Cerebellar nuclear complex (tissue), 1 donor: Measurements from ENCODE around the gene CDC73.
"Not testable (repeated sequence)": the region's sequence is repeated elsewhere in the genome, so short reads cannot be mapped to it uniquely, and the experiment has no call there.

ENCODE experiments used
- DNase-seq, 2 experiments: peaks; one replicate each; lab custom pipeline; 2025; lab: John Stamatoyannopoulos, UW

The CDC73 gene

GRCh38 chr1:193114485-193115095 is 7.2 kb upstream of the CDC73 start:
- no peak for DNase-seq

GRCh38 chr1:193115629-193116227 is 6.1 kb upstream of the CDC73 start:
- no peak for DNase-seq

- DNase-seq, result not testable (repeated sequence)
Measured at GRCh38 chr1:193117167-193117566, 4.7 kb upstream of the CDC73 start.

- DNase-seq, result no peak
Measured at GRCh38 chr1:193118194-193118593, 3.6 kb upstream of the CDC73 start.

GRCh38 chr1:193118803-193119730 is 2.8 kb upstream of the CDC73 start:
- no peak for DNase-seq

- no peak for DNase-seq
Measured at GRCh38 chr1:193120604-193121166, 1.1 kb upstream of the CDC73 start.

- DNase-seq, result no peak
Measured at GRCh38 chr1:193123751-193124150, 1.9 kb downstream of the CDC73 start.

GRCh38 chr1:193125369-193125768 is 3.5 kb downstream of the CDC73 start:
- no peak for DNase-seq

- DNase-seq, result no peak
Measured at GRCh38 chr1:193131266-193131860, 9.5 kb downstream of the CDC73 start.

- DNase-seq, result no peak
Measured at GRCh38 chr1:193140254-193140653, 18.4 kb downstream of the CDC73 start.

- no peak for DNase-seq
Measured at GRCh38 chr1:193141804-193142203, 20.0 kb downstream of the CDC73 start.

- DNase-seq, result no peak
Measured at GRCh38 chr1:193142409-193142808, 20.6 kb downstream of the CDC73 start.

- no peak for DNase-seq
Measured at GRCh38 chr1:193143285-193143684, 21.5 kb downstream of the CDC73 start.

GRCh38 chr1:193144361-193144938 is 22.6 kb downstream of the CDC73 start:
- DNase-seq, result no peak

- DNase-seq, result no peak
Measured at GRCh38 chr1:193144999-193145398, 23.2 kb downstream of the CDC73 start.

- DNase-seq, result no peak
Measured at GRCh38 chr1:193156117-193156821, 34.4 kb downstream of the CDC73 start.

- DNase-seq, result no peak
Measured at GRCh38 chr1:193156822-193157142, 35.0 kb downstream of the CDC73 start.

- no peak for DNase-seq
Measured at GRCh38 chr1:193157360-193157759, 35.5 kb downstream of the CDC73 start.

- no peak for DNase-seq
Measured at GRCh38 chr1:193176113-193176512, 54.3 kb downstream of the CDC73 start.

GRCh38 chr1:193176788-193177187 is 55.0 kb downstream of the CDC73 start:
- DNase-seq, result no peak

- no peak for DNase-seq
Measured at GRCh38 chr1:193179094-193179493, 57.3 kb downstream of the CDC73 start.
